PC-3 (cell line): ENCODE data around the gene DNMT3L.

Source experiments
- CTCF ChIP-seq: fragments of 300-600 bp; sonication (generic); conservative IDR thresholded peaks from 2 replicates; pipeline ENCODE4 v1.5.1; 2017; ENCODE audit warnings: antibody characterized with exemption, low read depth, mild to moderate bottlenecking, low read length
- EZH2 ChIP-seq: fragments of 300-600 bp; sonication (generic); IDR thresholded peaks from one replicate; pipeline ENCODE4 v1.6.1; 2017; ENCODE audit warnings: antibody characterized with exemption, mild to moderate bottlenecking, low read length; ENCODE audit not compliant: unreplicated experiment

GRCh38 chr21:44269090-44269489 is 7.4 kb upstream of the DNMT3L start:
- TF ChIP-seq CTCF (no peak), EZH2 (no peak)
